ENCODE data around the gene BACH2.
"Not testable (repeated sequence)": the region's sequence is repeated elsewhere in the genome, so short reads cannot be mapped to it uniquely, and the experiment has no call there.

The BACH2 gene

GRCh38 chr6:90184334-90185298 is 112.0 kb downstream of the BACH2 start:
- FAIRE-seq (no peak), DNase-seq (ENCODE audit: low spot score) (no peak)

GRCh38 chr6:90183587-90184333 is 112.9 kb downstream of the BACH2 start:
- DNase-seq (ENCODE audit: low spot score) (no peak), FAIRE-seq (no peak)

GRCh38 chr6:90180526-90180925 is 116.1 kb downstream of the BACH2 start:
- DNase-seq (ENCODE audit: low spot score) = no peak

DNA sequence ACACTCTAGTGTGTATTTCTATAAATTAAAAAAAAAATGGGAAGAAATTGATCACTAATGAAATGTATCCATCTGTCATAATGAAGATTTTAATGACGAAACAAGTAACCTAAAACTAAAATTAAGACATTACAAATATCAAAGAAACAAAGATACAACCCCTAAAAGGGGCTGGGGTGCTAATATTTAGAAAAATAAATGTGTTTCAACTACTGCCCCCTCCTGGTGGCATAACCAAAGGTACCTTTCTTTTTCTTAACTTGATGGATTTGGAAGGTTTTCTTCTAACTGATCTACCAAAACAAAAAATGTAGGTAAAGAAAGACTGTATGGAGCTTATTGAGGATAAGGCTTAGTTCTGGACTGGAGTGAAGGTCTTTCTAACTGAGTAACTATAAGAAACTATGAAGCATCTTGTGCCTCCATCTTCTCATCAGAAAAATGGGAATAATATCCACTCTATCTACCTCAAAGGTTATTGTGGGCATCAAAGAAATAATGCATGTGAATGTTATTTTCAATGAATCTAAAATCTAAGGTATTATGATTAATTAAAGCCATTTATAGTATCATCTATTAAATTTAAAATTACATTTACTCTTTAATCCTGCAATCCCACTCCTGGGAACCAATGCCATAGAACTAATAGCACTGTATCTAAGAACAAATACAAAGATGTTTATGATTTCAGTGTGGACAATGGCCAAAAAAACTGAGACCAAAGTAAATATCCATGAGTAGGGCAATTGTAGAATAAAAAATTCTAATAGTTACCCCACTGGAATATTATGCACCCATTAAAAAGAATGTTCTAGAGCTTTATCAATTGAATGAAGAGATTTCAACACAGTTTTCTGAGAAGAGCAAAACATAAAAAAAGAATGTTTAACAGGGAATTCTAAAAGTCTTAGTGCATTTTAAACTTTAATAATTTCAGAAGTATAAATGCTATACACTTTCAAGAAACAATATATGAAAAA is 117.2 kb downstream of the BACH2 start:
- no peak for DNase-seq (ENCODE audit: low spot score)
- FAIRE-seq = no peak

More at GRCh38 chr6:90180526-90180925, 116.1 kb downstream of the BACH2 start:
- FAIRE-seq = no peak

DNA sequence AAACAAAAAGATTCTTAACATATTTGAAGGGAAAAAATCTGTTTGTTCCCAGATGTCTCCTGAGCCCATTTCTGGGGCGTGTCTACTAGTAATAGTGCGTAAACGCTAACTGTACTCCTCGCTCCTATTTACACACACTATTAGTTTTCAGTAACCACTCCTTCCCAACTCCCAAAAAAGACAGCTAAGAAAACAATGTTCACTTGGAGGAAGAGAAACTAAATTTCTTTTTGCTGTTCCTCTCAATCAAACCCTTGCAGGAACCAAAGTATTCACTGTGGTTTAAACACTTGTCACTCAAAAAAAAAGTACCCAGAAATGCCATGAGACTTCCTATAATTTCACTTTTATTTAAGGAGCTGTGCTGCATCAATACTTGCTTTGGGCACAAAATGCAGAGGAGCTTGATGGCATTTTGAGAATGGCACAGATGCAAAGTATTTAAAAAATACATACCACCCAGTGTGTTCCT is 118.2 kb downstream of the BACH2 start:
- DNase-seq (ENCODE audit: low spot score) (no peak), FAIRE-seq (no peak)

GRCh38 chr6:90177544-90178383 is 118.9 kb downstream of the BACH2 start:
- FAIRE-seq = no peak

GRCh38 chr6:90175627-90176538 is 120.8 kb downstream of the BACH2 start:
- DNase-seq (ENCODE audit: low spot score) (no peak), FAIRE-seq (no peak)

More at GRCh38 chr6:90177544-90178383, 118.9 kb downstream of the BACH2 start:
- DNase-seq (ENCODE audit: low spot score) = no peak

GRCh38 chr6:90173262-90173925 is 123.2 kb downstream of the BACH2 start:
- FAIRE-seq (no peak), DNase-seq (ENCODE audit: low spot score) (no peak)

- FAIRE-seq (no peak), DNase-seq (ENCODE audit: low spot score) (no peak)
Measured at GRCh38 chr6:90170601-90171000, 126.0 kb downstream of the BACH2 start.

DNA sequence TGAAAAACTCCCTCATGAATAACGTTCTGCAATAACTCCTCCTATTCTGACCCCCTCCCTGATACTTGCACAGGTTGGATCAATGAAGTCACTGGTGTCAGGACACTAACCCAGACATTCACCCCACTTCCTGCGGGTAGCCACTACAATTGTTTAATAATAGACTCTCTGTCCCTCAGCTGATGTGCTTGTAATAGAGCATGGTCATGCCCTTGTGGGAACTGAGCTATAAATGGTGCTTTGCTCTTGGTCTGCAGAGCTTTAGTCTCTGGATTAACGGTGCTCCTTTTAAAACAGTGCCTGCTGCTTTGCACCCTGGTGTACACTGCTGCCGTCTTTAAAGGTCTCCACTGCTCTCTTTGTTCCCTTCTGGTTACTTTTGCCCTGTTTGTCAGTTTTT is 127.3 kb downstream of the BACH2 start:
- no peak for FAIRE-seq
- no peak for DNase-seq (ENCODE audit: low spot score)

DNA sequence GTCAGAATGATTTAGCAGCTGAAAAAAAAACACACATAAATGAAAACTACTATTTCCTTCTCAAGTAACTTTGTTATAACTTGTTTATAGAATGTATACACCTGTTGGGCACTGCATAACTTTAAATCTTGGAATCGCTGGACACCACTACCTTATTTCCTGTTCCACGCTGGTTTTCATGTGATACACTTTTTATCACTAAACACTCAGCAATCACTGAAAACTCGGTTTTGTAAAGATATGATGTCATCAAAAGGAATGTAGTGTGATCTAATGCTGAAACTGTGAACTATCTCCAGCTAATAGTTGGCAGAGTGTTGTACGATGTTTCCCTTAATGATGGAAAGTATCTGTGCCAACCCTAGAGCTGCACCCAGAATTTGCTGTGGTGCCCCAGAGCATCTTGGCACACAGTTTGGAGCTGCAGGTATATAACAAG is 127.9 kb downstream of the BACH2 start:
- FAIRE-seq = no peak

GRCh38 chr6:90167514-90168379 is 128.9 kb downstream of the BACH2 start:
- FAIRE-seq (no peak), DNase-seq (ENCODE audit: low spot score) (no peak)

More for the DNA sequence above, 127.9 kb downstream of the BACH2 start:
- DNase-seq (ENCODE audit: low spot score) = no peak

DNA sequence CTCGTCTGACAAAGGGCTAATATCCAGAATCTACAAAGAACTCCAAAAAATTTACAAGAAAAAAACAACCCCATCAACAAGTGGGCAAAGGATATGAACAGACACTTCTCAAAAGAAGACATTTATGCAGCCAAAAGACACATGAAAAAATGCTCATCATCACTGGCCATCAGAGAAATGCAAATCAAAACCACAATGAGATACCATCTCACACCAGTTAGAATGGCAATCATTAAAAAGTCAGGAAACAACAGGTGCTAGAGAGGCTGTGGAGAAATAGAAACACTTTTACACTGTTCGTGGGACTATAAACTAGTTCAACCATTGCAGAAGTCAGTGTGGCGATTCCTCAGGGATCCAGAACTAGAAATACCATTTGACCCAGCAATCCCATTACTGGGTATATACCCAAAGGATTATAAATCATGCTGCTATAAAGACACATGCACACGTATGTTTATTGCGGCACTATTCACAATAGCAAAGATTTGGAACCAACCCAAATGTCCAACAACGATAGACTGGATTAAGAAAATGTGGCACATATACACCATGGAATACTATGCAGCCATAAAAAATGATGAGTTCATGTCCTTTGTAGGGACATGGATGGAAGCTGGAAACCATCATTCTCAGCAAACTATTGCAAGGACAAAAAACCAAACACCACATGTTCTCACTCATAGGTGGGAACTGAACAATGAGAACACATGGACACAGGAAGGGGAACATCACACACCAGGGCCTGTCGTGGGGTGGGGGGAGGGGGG is 130.3 kb downstream of the BACH2 start:
- not testable (repeated sequence) for DNase-seq (ENCODE audit: low spot score); FAIRE-seq

DNA sequence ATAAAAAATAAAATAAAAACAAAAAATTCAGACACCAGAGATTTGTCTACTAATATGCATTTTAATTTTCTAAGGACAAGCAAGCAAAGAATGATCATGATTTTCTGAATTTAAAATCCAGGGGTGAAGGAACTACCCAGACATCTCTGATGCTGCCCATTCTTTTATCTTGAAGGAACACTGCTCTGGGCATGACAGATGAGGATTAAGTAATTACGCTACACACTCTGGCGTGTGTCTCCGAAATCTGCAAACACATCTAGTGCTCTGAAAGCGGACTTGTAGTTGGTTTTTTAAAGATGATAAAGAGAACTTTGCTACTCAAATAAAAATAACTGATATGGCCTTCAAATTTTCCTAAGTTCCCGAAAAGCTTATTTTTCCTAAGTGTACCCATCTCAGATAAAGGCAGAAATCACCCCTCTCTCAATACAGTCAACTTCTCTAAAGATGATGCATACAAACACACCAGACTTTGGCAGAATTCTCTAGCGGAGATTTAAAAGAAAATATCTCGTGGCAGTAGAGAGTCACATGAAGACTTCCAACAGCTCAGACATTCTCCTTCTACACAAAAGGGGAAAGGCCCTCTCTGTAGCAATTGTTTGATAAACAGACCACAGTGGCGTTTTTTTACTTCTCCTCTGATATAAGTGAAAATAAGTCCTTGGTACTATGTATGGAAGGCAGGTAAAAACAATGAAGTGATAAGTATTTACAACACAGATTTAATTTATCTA is 133.8 kb downstream of the BACH2 start:
- DNase-seq (ENCODE audit: low spot score) = no peak
- FAIRE-seq = no peak

DNA sequence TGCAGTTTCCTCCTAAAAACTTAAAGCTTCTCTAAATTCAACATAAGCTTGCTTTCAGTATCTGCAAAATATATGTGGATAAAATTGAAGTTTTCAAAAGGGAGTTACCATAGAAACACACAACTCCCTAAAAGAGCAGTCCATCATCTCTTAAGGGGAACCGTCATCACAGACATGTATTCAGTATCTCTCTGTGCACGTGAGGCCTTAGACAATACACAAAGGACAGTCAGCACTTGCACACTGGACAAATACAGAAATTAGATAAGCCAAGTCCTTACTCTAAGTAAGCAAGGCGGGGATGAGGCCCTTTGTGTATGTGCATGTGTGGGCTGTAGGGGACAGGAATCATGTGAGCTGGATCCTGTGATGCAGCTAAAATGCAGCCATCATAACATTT is 136.6 kb downstream of the BACH2 start:
- DNase-seq (ENCODE audit: low spot score) (no peak), FAIRE-seq (no peak)

- no peak for FAIRE-seq
- no peak for DNase-seq (ENCODE audit: low spot score)
Measured at GRCh38 chr6:90159452-90159851, 137.2 kb downstream of the BACH2 start.
